GM18861 (cell line): ENCODE measurements around the gene INPPL1.

Source experiments
- ATAC-seq: cut with Tn5 transposase; IDR thresholded peaks from one replicate; pipeline ENCODE4 v1.9.1; 2021; ENCODE audit not compliant: unreplicated experiment

The INPPL1 gene

GRCh38 chr11:72217841-72218240, 6.7 kb upstream of the INPPL1 start:
- ATAC-seq = no peak

GRCh38 chr11:72218251-72218745, 6.3 kb upstream of the INPPL1 start:
- no peak for ATAC-seq

GRCh38 chr11:72220696-72221363, 3.7 kb upstream of the INPPL1 start:
- no peak for ATAC-seq

GRCh38 chr11:72221386-72222075, 3.0 kb upstream of the INPPL1 start:
- ATAC-seq = no peak

- no peak for ATAC-seq
Observed at GRCh38 chr11:72222106-72222891, 2.3 kb upstream of the INPPL1 start.

- ATAC-seq = peak; percentile 54
Observed at GRCh38 chr11:72222907-72223614, 1.5 kb upstream of the INPPL1 start.

GRCh38 chr11:72223615-72224563, 678 bp upstream of the INPPL1 start:
- peak; percentile 23 for ATAC-seq

- ATAC-seq = no peak
Observed at GRCh38 chr11:72225411-72225951, 914 bp downstream of the INPPL1 start.

GRCh38 chr11:72226701-72227100, 2.1 kb downstream of the INPPL1 start:
- no peak for ATAC-seq

GRCh38 chr11:72227316-72228228, 3.0 kb downstream of the INPPL1 start:
- ATAC-seq = no peak

- ATAC-seq = no peak
Observed at GRCh38 chr11:72228229-72228843, 3.8 kb downstream of the INPPL1 start.

GRCh38 chr11:72228844-72229231, 4.3 kb downstream of the INPPL1 start:
- no peak for ATAC-seq

GRCh38 chr11:72229336-72229924, 4.9 kb downstream of the INPPL1 start:
- no peak for ATAC-seq

- ATAC-seq = no peak
Observed at GRCh38 chr11:72229925-72230763, 5.6 kb downstream of the INPPL1 start.

GRCh38 chr11:72230764-72231365, 6.3 kb downstream of the INPPL1 start:
- no peak for ATAC-seq

- no peak for ATAC-seq
Observed at GRCh38 chr11:72231396-72232259, 7.1 kb downstream of the INPPL1 start.
